Adipose tissue (tissue), 3 donors: ENCODE measurements around the gene CARMIL1. TPM values are rescaled to one million over a fixed set of nuclear protein-coding genes. Genes with fewer than 3 reads are reported as not detected.

Experiments used
- H3K27ac ChIP-seq: one replicate; pipeline ENCODE4 v1.5.1; 2013; ENCODE audit warnings: low read depth, low read length
- WGBS, 3 donors: extraction: QIAGEN DNeasy Blood & Tissue Kit; methylation state at CpG; one replicate each; pipeline ENCODE4 v1.1.7; 2013; 5-methylcytosine and 5-hydroxymethylcytosine counted together
- polyA plus RNA-seq, 3 donors: library from polyadenylated mRNA; stranded (reverse); fragments of 200-250 nt; gene quantifications; one replicate each; pipeline ENCODE4 v1.2.3, GENCODE V29; 2013
- donor health status: healthy with polysubstance abuse.
- donor health status: Bipolar disorder and iron deficiency.
- donor health status: healthy.

CARMIL1 gene
- polyA plus RNA-seq, result 10 to 100 TPM in 1 of 3 donors, 1 to 10 TPM in 2; 3.0 to 24.6 (median 3.5) TPM

GRCh38 chr6:25278914-25279747 is at the start of gene CARMIL1:
TSS of gene CARMIL1 (plus strand) at chr6:25279374. CDS start at chr6:25279796, 422 bp downstream.
- H3K27ac ChIP-seq, result no peak within 1 kb of the TSS
- WGBS, 3 donors, result 0% methylated on average over 69 to 81 of the region's 81 CpGs

DNA sequence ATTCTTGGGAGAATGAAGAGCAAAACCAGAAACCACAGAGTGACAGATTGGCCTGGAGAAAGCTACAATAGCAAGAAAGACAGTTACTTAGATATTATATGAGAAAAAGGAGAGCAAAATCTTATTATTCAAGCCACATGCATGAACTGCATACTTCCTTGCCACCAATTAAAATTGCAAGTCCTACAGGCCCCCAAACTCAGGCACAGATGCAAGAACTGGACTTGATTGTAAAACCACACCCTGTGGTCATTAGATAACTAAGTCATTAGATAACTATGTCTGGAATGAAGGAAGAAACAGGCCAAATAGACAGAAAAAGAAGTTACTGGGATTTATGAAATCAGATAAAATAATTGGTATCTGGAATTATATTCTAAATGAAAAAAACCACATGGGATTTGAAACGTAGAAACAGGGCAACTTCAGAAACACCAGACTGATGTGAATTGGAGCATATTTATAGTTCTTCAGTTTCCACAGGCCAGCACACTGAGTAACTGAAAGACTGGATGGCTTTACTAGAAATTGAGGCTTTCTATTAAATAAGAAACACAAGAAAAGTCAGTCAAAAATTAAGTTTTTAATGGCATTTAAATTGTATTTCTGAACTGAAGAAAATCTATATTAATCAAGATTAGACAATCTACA is 49.4 kb upstream of the CARMIL1 start:
- 43 to 57% (median 55%) methylated on average over 1 of the region's 1 CpG for WGBS, 3 donors
- H3K27ac ChIP-seq, result no peak overlapping the region

GRCh38 chr6:25232479-25232878 is 46.7 kb upstream of the CARMIL1 start:
- 71 to 94% (median 80%) methylated on average over 13 of the region's 13 CpGs for WGBS, 3 donors

GRCh38 chr6:25233226-25233625 is 45.9 kb upstream of the CARMIL1 start:
- no peak overlapping the region for H3K27ac ChIP-seq
- WGBS, 3 donors, result 85 to 97% (median 92%) methylated on average over 1 of the region's 1 CpG

More at GRCh38 chr6:25232479-25232878, 46.7 kb upstream of the CARMIL1 start:
- no peak overlapping the region for H3K27ac ChIP-seq

- no peak overlapping the region for H3K27ac ChIP-seq
- 87 to 94% (median 91%) methylated on average over 3 of the region's 3 CpGs for WGBS, 3 donors
Observed at GRCh38 chr6:25237579-25237978, 41.6 kb upstream of the CARMIL1 start.

- H3K27ac ChIP-seq, result no peak overlapping the region
Observed at GRCh38 chr6:25239059-25239458, 40.1 kb upstream of the CARMIL1 start.

- H3K27ac ChIP-seq, result no peak overlapping the region
- WGBS, 3 donors, result 23 to 57% (median 48%) methylated on average over 1 of the region's 1 CpG
Observed at GRCh38 chr6:25239498-25239897, 39.7 kb upstream of the CARMIL1 start.

GRCh38 chr6:25242567-25242966 is 36.6 kb upstream of the CARMIL1 start:
- H3K27ac ChIP-seq, result no peak overlapping the region
- whole genome bisulfite sequencing, 3 donors, result 92 to 98% (median 96%) methylated on average over 2 of the region's 2 CpGs

- H3K27ac ChIP-seq, result no peak overlapping the region
Observed at GRCh38 chr6:25244865-25245264, 34.3 kb upstream of the CARMIL1 start.

- WGBS, 3 donors, result 96 to 100% (median 97%) methylated on average over 1 of the region's 1 CpG
Observed at GRCh38 chr6:25248123-25248522, 31.1 kb upstream of the CARMIL1 start.

GRCh38 chr6:25249133-25249532 is 30.0 kb upstream of the CARMIL1 start:
- H3K27ac ChIP-seq, result no peak overlapping the region
- WGBS, 3 donors, result 89 to 95% (median 91%) methylated on average over 1 of the region's 1 CpG

More at GRCh38 chr6:25248123-25248522, 31.1 kb upstream of the CARMIL1 start:
- no peak overlapping the region for H3K27ac ChIP-seq

DNA sequence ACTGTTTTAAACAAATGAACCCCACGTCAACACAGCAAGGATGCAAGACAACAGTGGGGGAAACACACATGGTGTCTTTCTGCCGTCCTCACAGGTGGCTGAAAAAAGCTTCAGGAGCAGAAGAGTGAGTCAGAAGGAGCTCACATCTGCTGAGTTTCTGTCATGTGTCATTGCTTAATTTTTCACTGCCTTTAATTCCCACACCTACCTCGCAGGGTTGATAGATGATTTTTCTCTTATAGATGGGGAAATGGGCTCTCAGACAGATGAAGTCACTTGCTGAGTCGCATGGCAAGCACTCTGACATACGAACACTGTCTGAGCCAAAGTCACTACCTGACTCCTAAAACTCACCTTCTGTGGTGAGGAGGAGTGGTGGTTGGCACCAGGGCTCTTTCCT is 28.3 kb upstream of the CARMIL1 start:
- WGBS, 3 donors, result 75 to 76% (median 76%) methylated on average over 5 of the region's 5 CpGs
- H3K27ac ChIP-seq, result no peak overlapping the region

- WGBS, 3 donors, result 71 to 82% (median 78%) methylated on average over 2 of the region's 2 CpGs
- no peak overlapping the region for H3K27ac ChIP-seq
Observed at GRCh38 chr6:25251426-25251825, 27.7 kb upstream of the CARMIL1 start.

- WGBS, 3 donors, result 68 to 80% (median 80%) methylated on average over 4 of the region's 4 CpGs
- H3K27ac ChIP-seq, result no peak overlapping the region
Observed at GRCh38 chr6:25253351-25253750, 25.8 kb upstream of the CARMIL1 start.

DNA sequence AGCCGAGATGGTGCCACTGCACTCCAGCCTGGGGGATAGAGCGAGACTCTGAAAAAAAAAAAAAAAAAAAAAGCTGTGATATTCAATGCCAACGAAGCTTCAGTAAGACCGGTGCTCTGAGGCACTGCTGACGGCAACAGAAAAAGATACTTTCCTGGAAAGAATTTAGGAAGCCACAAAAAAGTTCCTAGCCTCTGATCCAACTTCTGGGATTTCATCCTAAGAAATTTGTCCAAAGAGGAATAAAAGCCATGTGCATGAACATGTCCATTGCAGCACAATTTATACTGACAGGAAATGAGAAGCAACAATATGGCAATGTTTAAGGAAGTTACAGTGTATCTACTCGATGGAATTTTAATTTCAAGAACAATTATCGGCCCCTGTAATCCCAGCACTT is 24.5 kb upstream of the CARMIL1 start:
- no peak overlapping the region for H3K27ac ChIP-seq
- 74 to 92% (median 78%) methylated on average over 7 of the region's 7 CpGs for WGBS, 3 donors

GRCh38 chr6:25257686-25258348 is 21.4 kb upstream of the CARMIL1 start:
- no peak overlapping the region for H3K27ac ChIP-seq
- 71 to 86% (median 83%) methylated on average over 7 of the region's 7 CpGs for WGBS, 3 donors

DNA sequence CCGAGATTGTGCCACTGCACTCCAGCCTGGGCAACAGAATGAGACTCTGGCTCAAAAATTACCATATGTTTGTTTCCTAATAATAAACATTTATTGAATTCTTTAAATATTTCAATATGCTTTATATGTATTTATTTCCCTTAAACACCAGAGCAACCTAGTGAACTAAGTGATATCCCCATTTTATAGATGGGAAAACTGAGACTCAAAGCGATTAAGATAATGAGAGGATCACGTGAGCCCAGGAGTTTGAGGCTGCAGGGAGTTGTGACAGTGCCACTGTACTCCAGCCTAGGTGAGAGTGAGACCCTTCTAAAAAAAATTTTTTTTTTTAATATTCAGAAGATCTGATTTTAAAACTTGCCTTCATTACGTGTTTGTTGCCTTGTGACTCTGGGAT is 19.4 kb upstream of the CARMIL1 start:
- WGBS, 3 donors, result 94 to 98% (median 94%) methylated on average over 4 of the region's 4 CpGs
- H3K27ac ChIP-seq, result no peak overlapping the region

GRCh38 chr6:25263657-25264056 is 15.5 kb upstream of the CARMIL1 start:
- WGBS, 3 donors, result 56 to 62% (median 60%) methylated on average over 2 of the region's 2 CpGs
- no peak overlapping the region for H3K27ac ChIP-seq

- H3K27ac ChIP-seq, result no peak overlapping the region
- WGBS, 3 donors, result 54 to 66% (median 60%) methylated on average over 5 of the region's 5 CpGs
Observed at GRCh38 chr6:25266456-25267100, 12.6 kb upstream of the CARMIL1 start.
